Mucosa of stomach (tissue), 1 donor: ENCODE results near the gene ZSWIM8.

ENCODE experiments used
- H3K27me3 ChIP-seq: one replicate; pipeline ENCODE4 v1.7.0; 2013; ENCODE audit warnings: mild to moderate bottlenecking, low read length; ENCODE audit not compliant: control insufficient read depth, insufficient read depth
- H3K36me3 ChIP-seq: one replicate; pipeline ENCODE4 v1.7.0; 2013; ENCODE audit warnings: low read length; ENCODE audit not compliant: control insufficient read depth, insufficient read depth
- H3K4me1 ChIP-seq: one replicate; pipeline ENCODE4 v1.7.0; 2013; ENCODE audit warnings: mild to moderate bottlenecking, low read length; ENCODE audit not compliant: control insufficient read depth, insufficient read depth
- H3K4me3 ChIP-seq: one replicate; pipeline ENCODE4 v1.7.0; 2013; ENCODE audit warnings: low read length
- H3K9ac ChIP-seq: one replicate; pipeline ENCODE4 v1.7.0; 2013; ENCODE audit warnings: mild to moderate bottlenecking, low read length, moderate library complexity
- H3K9me3 ChIP-seq: one replicate; pipeline ENCODE4 v1.7.0; 2013; ENCODE audit warnings: mild to moderate bottlenecking, low read length, moderate library complexity; ENCODE audit not compliant: control insufficient read depth
- donor health status: Pancreatic carcinoma.

Gene ZSWIM8

GRCh38 chr10:73801253-73801590, 15.8 kb downstream of the ZSWIM8 start:
- no peak overlapping the region for H3K4me3 ChIP-seq
- H3K9me3 ChIP-seq, result no peaks in the 10 kb centered on the region
- peaks cover 33% of the 10 kb centered on the region for H3K36me3 ChIP-seq
- H3K27me3 ChIP-seq, result no peaks in the 10 kb centered on the region
- H3K4me1 ChIP-seq, result no peaks in the 10 kb centered on the region
- no peak overlapping the region for H3K9ac ChIP-seq

GRCh38 chr10:73802276-73802991, 17.0 kb downstream of the ZSWIM8 start:
- Histone ChIP-seq H3K4me3 (no peak overlapping the region), H3K4me1 (no peaks in the 10 kb centered on the region), H3K36me3 (peaks cover 39% of the 10 kb centered on the region), H3K9ac (no peak overlapping the region), H3K27me3 (no peaks in the 10 kb centered on the region), H3K9me3 (no peaks in the 10 kb centered on the region)

- Histone ChIP-seq H3K4me3 (no peak overlapping the region), H3K4me1 (no peaks in the 10 kb centered on the region), H3K27me3 (no peaks in the 10 kb centered on the region), H3K9ac (no peak overlapping the region), H3K36me3 (peaks cover 30% of the 10 kb centered on the region), H3K9me3 (no peaks in the 10 kb centered on the region)
Observed at GRCh38 chr10:73803680-73804286, 18.4 kb downstream of the ZSWIM8 start.

- no peaks in the 10 kb centered on the region for H3K27me3 ChIP-seq
- H3K4me3 ChIP-seq, result no peak overlapping the region
- H3K9ac ChIP-seq, result no peak overlapping the region
- H3K9me3 ChIP-seq, result no peaks in the 10 kb centered on the region
- H3K4me1 ChIP-seq, result no peaks in the 10 kb centered on the region
- peaks cover 30% of the 10 kb centered on the region for H3K36me3 ChIP-seq
Observed at GRCh38 chr10:73806176-73806950, 21.0 kb downstream of the ZSWIM8 start.

- H3K27me3 ChIP-seq, result no peaks in the 10 kb centered on the region
- peaks cover 23% of the 10 kb centered on the region for H3K36me3 ChIP-seq
- no peak overlapping the region for H3K4me3 ChIP-seq
- H3K4me1 ChIP-seq, result no peaks in the 10 kb centered on the region
- no peak overlapping the region for H3K9ac ChIP-seq
- H3K9me3 ChIP-seq, result no peaks in the 10 kb centered on the region
Observed at GRCh38 chr10:73807471-73807870, 22.1 kb downstream of the ZSWIM8 start.

- H3K4me1 ChIP-seq, result no peaks in the 10 kb centered on the region
- H3K4me3 ChIP-seq, result no peak overlapping the region
- no peak overlapping the region for H3K9ac ChIP-seq
- H3K36me3 ChIP-seq, result peaks cover 16% of the 10 kb centered on the region
- no peaks in the 10 kb centered on the region for H3K9me3 ChIP-seq
- H3K27me3 ChIP-seq, result no peaks in the 10 kb centered on the region
Observed at GRCh38 chr10:73808021-73808815, 22.8 kb downstream of the ZSWIM8 start.

GRCh38 chr10:73809061-73809818, 23.8 kb downstream of the ZSWIM8 start:
- H3K9me3 ChIP-seq, result no peaks in the 10 kb centered on the region
- H3K9ac ChIP-seq, result no peak overlapping the region
- H3K27me3 ChIP-seq, result no peaks in the 10 kb centered on the region
- no peaks in the 10 kb centered on the region for H3K4me1 ChIP-seq
- H3K36me3 ChIP-seq, result peaks cover 12% of the 10 kb centered on the region
- H3K4me3 ChIP-seq, result no peak overlapping the region

- no peaks in the 10 kb centered on the region for H3K9me3 ChIP-seq
- peak overlapping the region; percentile 67 for H3K9ac ChIP-seq
- no peaks in the 10 kb centered on the region for H3K27me3 ChIP-seq
- peaks cover 12% of the 10 kb centered on the region for H3K36me3 ChIP-seq
- no peaks in the 10 kb centered on the region for H3K4me1 ChIP-seq
- no peak overlapping the region for H3K4me3 ChIP-seq
Observed at GRCh38 chr10:73810358-73810734, 24.9 kb downstream of the ZSWIM8 start.

GRCh38 chr10:73810735-73811465, 25.5 kb downstream of the ZSWIM8 start:
- Histone ChIP-seq H3K36me3 (peaks cover 7% of the 10 kb centered on the region), H3K27me3 (no peaks in the 10 kb centered on the region), H3K9ac (peak overlapping the region; percentile 67), H3K9me3 (no peaks in the 10 kb centered on the region), H3K4me3 (no peak overlapping the region), H3K4me1 (no peaks in the 10 kb centered on the region)

GRCh38 chr10:73812657-73813056, 27.3 kb downstream of the ZSWIM8 start:
- no peak overlapping the region for H3K4me3 ChIP-seq
- H3K9me3 ChIP-seq, result no peaks in the 10 kb centered on the region
- no peaks in the 10 kb centered on the region for H3K27me3 ChIP-seq
- H3K9ac ChIP-seq, result no peak overlapping the region
- H3K36me3 ChIP-seq, result no peaks in the 10 kb centered on the region
- H3K4me1 ChIP-seq, result no peaks in the 10 kb centered on the region

GRCh38 chr10:73813333-73813732, 27.9 kb downstream of the ZSWIM8 start:
- Histone ChIP-seq H3K36me3 (no peaks in the 10 kb centered on the region), H3K9me3 (no peaks in the 10 kb centered on the region), H3K4me3 (no peak overlapping the region), H3K9ac (no peak overlapping the region), H3K4me1 (no peaks in the 10 kb centered on the region), H3K27me3 (no peaks in the 10 kb centered on the region)
